B cell (primary cell): ENCODE measurements around the gene DRD1.

ENCODE experiments used
- CTCF ChIP-seq: fragments of 200-600 bp; IDR thresholded peaks from one replicate; pipeline ENCODE4 v1.8.0; 2022; ENCODE audit warnings: antibody characterized with exemption, mild to moderate bottlenecking
- EZH2 ChIP-seq: IDR thresholded peaks from 2 replicates; pipeline ENCODE4 v1.6.1; 2012; ENCODE audit warnings: borderline replicate concordance, low read depth, mild to moderate bottlenecking, moderate library complexity, low read length; ENCODE audit not compliant: insufficient read depth, poor library complexity, severe bottlenecking

GRCh38 chr5:175457466-175457865, 13.5 kb upstream of the DRD1 start:
- TF ChIP-seq CTCF (no peak), EZH2 (no peak)
